Measurements from ENCODE around the gene CEP104. TPM values are rescaled to one million over a fixed set of nuclear protein-coding genes. Genes with fewer than 3 reads are reported as not detected.

The CEP104 gene
- total and polyA plus RNA-seq, 4 donors = 7.5 to 23.2 (median 12.0) TPM

DNA sequence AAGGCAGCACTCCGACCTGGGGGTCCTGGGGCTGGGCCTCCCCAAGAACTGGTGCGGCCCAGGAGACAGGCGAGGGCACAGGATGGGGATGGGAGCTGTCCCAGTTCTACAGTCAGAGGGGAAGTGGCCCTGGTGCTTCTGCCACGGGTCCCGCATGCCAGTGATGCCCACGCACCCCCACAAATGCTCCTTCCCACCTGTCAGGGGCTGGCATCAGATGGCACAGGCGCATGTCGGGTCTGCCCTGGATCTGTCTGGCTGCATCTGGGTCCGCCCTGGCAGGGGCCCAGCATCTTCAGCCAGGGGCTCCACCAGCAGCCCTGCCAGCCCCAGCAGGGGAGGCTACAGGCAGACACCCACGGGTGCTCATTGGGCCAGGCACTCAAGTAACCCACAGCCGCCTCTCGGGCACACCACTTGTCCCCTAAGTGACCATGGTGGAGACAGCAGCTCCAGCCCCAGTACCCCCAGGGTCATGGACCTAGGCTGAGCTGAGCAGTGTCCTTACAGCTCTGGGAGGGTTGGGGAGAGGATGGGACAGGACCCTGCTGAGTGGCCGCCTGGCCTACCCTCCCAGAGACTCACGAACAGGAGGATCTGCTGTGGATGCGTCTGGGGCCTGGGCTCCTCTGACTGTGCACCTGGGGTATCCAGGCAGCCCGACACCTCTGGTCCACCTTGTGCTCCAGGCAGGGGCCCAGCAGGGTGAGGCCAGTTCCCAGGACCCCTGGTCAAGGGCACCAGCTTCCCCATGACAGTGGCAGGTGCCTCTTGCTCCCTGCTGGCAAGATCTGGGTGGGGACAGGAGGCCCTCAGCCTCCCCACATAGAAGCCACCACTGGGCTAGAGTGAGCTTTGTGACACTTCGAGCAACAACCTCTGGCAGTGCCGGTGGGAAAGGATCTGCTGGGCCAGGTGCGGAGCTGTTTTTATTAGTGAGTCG lies 79.1 kb downstream of the CEP104 start (continued):
- TF ChIP-seq RXRA (IDR thresholded peaks at IDR 0.05) (no peak), FOXA2 (IDR thresholded peaks at IDR 0.05) (no peak), TAF1 (conservative IDR thresholded peaks at IDR 0.05) (no peak)

GRCh38 chr1:3777078-3777547 lies 79.9 kb downstream of the CEP104 start:
- Histone ChIP-seq H3K27ac (ENCODE audit: low read depth in 1 of 2, low read length in 2 of 2) (no peak overlapping the region), H3K9ac (ENCODE audit: low read depth in 1 of 2, low read length in 2 of 2) (no peak overlapping the region), H3K4me3 (ENCODE audit: low read depth in 1 of 3, low read length in 3 of 3) (no peak overlapping the region), H3K9me3 (ENCODE audit: control insufficient read depth in 4 of 4, low read length in 3 of 4) (no peaks in the 10 kb centered on the region), H3K27me3 (ENCODE audit: control insufficient read depth in 4 of 4, insufficient read depth in 4 of 4, low read length in 3 of 4) (no peaks in the 10 kb centered on the region), H3K4me1 (ENCODE audit: control insufficient read depth in 4 of 4, insufficient read depth in 4 of 4, low read length in 3 of 4) (peaks cover 18 to 41% (median 35%) of the 10 kb centered on the region in 4 donors), H3K36me3 (ENCODE audit: control insufficient read depth in 4 of 4, insufficient read depth in 3 of 4, low read depth in 1 of 4, low read length in 3 of 4) (peaks cover 12 to 28% (median 23%) of the 10 kb centered on the region in 4 donors)
- TF ChIP-seq TAF1 (conservative IDR thresholded peaks at IDR 0.05) = no peak
- no peak for TF ChIP-seq JUND (IDR thresholded peaks at IDR 0.05)
- TF ChIP-seq, protein P1, sequence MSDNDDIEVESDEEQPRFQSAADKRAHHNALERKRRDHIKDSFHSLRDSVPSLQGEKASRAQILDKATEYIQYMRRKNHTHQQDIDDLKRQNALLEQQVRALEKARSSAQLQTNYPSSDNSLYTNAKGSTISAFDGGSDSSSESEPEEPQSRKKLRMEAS (IDR thresholded peaks at IDR 0.05) = no peak
- no peak for TF ChIP-seq YY1 (IDR thresholded peaks at IDR 0.05)
- WGBS = 91% methylated on average over 10 of the region's 10 CpGs
- DNase-seq (ENCODE audit: low spot score) = no peak

GRCh38 chr1:3776231-3776961 lies 80.6 kb downstream of the CEP104 start:
- TF ChIP-seq, protein P1 (IDR thresholded peaks at IDR 0.05) = no peak
- TF ChIP-seq JUND (IDR thresholded peaks at IDR 0.05) (no peak), REST (IDR thresholded peaks at IDR 0.05) (no peak), YY1 (IDR thresholded peaks at IDR 0.05) (no peak), EGR1 (IDR thresholded peaks at IDR 0.05; ENCODE audit: low read depth in 2 of 2) (no peak), GABPA (IDR thresholded peaks at IDR 0.05 in 1 of 2, conservative IDR thresholded peaks at IDR 0.05 in 1 of 2) (no peak), HNF4A (conservative IDR thresholded peaks at IDR 0.05) (no peak), FOXA2 (IDR thresholded peaks at IDR 0.05) (no peak), TAF1 (conservative IDR thresholded peaks at IDR 0.05) (no peak), RAD21 (IDR thresholded peaks at IDR 0.05) (no peak)
- Histone ChIP-seq H3K4me3 (ENCODE audit: low read depth in 1 of 3, low read length in 3 of 3) (no peak overlapping the region), H3K9ac (ENCODE audit: low read depth in 1 of 2, low read length in 2 of 2) (no peak overlapping the region), H3K9me3 (ENCODE audit: control insufficient read depth in 4 of 4, low read length in 3 of 4) (no peaks in the 10 kb centered on the region), H3K4me1 (ENCODE audit: control insufficient read depth in 4 of 4, insufficient read depth in 4 of 4, low read length in 3 of 4) (peaks cover 22 to 48% (median 39%) of the 10 kb centered on the region in 4 donors), H3K27me3 (ENCODE audit: control insufficient read depth in 4 of 4, insufficient read depth in 4 of 4, low read length in 3 of 4) (no peaks in the 10 kb centered on the region), H3K27ac (ENCODE audit: low read depth in 1 of 2, low read length in 2 of 2) (no peak overlapping the region), H3K36me3 (ENCODE audit: control insufficient read depth in 4 of 4, insufficient read depth in 3 of 4, low read depth in 1 of 4, low read length in 3 of 4) (peaks cover 9 to 23% (median 19%) of the 10 kb centered on the region in 4 donors)
- 78% methylated on average over 21 of the region's 21 CpGs for WGBS
- DNase-seq (ENCODE audit: low spot score) = no peak

Measured in liver (tissue), 9 donors.